NCI-H82 (cell line): Measurements from ENCODE around the gene PARP14.
"Not testable (repeated sequence)": the region's sequence is repeated elsewhere in the genome, so short reads cannot be mapped to it uniquely, and the experiment has no call there.

ENCODE experiments used
- DNase-seq: peaks from one replicate; lab custom pipeline; 2025; lab: John Stamatoyannopoulos, UW

PARP14 gene

DNA sequence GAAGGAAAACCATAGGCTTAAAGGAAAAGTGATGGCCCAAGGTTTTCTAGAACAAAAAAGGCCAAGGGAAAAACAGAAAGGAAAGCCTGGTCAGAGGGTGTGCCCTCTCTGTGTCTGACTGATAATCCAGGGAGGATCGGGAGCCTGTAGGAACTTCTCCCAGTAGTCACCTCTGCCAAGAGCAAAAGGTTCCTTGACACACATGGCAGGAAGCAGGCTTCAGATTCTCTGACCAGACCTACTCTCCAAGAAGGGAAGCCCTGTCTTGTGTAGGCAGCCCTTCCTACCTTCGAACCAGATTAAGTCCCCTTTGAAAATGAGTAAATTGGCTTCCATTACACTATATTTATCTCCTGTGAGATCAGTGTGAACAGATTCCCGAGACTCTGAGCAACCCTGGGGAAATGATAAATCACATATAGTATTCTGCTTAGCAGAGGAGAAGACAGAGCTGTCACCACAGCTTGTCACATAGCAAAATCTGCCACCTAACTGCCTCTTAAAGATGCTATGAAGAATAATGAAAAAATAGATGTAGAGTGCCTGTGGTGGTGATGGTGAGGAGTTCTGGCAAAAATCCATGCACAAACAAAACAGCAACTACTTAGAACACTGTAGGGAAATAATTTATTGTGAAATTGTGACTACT is 38.8 kb downstream of the PARP14 start:
- no peak for DNase-seq

DNA sequence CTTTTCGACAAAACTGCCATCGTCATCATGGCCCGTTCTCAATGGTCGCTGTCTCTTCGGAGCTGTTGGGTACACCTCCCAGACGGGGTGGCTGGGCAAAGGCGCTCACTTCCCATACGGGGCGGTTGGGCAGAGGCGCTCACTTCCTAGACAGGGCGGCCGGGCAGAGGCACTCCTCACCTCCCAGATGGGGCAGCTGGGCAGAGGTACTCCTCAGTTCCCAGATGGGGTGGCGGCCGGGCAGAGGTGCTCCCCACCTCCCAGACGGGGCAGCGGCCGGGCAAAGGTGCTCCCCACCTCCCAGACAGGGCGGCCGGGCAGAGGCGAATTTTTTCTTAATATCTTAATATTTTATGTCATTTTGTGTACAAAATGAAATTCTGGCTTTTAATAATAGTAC is 44.5 kb downstream of the PARP14 start:
- DNase-seq, result no peak

DNA sequence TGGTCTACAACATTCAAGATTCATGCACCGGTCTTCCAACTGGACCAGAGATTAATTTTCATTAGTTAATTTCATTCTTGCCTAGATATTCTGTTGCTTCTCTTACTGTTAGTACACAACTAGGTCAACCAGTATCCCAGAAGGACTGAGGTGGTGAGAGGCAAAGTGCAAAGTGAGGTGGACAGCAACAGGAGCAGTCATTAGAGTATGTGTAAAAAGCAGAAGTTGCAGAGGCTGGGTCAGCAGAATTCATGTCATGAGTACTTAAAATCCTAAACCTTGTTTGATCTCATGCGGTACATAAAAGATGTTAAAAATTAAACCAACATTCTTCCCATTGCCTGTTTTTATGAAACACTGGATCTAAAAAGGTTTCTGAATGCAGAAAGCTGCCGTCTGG is 46.7 kb downstream of the PARP14 start:
- no peak for DNase-seq

DNA sequence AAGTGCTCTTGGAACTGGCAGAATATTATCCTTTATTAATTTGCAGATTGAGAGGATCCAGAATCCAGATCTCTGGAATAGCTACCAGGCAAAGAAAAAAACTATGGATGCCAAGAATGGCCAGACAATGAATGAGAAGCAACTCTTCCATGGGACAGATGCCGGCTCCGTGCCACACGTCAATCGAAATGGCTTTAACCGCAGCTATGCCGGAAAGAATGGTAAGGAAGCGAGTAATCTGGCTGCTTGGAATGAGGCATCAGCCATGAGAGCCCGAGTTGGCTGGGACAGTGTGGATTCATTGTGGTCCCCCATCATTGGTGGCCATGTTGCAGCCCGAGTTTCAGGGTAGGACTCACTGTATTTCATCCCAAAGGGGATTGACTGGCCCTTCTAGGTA is 47.1 kb downstream of the PARP14 start:
- no peak for DNase-seq

DNA sequence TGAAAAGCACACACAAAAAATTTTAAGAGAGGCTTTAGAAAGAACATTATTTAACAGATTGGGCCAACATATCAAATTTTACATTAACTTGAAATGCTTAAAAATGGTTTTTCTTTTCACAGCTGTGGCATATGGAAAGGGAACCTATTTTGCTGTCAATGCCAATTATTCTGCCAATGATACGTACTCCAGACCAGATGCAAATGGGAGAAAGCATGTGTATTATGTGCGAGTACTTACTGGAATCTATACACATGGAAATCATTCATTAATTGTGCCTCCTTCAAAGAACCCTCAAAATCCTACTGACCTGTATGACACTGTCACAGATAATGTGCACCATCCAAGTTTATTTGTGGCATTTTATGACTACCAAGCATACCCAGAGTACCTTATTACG is 47.5 kb downstream of the PARP14 start:
- DNase-seq, result no peak

DNA sequence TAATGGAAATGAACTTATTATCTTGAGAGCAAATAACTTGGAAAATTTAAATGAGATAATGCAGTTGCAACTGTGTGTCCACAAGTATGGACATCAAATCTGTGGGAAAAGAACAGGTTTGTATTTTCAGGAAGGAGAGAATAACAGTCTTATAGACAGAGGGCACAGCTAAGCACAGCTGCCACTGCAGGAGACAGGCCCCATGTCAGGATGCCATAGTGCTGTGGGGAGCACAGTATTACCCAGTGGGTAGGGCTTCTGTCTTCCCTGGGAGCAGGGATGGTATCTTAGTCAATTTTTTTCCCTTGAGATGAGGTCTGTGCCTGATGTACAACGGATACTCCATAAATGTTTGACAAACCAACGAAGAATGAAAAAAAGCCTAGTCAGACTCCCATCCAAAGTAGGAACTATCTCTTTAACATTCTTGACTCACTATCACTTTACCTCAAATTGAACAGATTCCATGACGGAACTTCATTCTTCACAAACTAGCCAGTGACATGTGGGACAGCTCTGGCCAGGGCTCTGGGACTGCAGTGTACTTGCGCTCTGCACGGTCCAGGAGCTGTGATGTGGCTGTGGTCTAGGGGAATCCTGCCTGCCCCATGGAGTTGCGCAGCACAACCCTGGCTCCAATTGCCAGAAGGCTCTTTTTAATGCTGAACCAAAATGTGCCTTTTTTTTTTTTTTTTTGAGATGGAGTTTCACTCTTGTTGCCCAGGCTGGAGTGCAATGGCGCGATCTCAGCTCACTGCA is 48.3 kb downstream of the PARP14 start:
- no peak for DNase-seq

DNA sequence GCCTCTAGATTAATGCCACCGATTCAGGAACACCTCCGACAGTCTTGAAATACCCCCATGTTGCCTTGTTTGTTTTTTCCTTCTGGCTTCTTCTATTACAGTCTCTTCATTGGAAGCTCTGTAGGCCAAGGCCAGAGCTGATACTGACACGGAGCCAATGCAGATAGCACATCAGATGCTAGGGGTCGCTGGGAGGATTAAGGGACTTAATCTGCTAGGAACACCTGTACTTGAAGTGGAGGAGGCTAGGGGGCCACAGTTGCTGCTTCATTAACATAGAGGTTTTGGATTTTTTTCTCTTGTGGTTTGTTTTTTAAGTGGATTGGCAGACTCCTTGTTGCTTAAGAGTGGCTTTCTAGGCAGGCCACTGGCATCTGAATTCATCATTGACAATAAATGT is 49.6 kb downstream of the PARP14 start:
- DNase-seq, result peak; percentile 96

DNA sequence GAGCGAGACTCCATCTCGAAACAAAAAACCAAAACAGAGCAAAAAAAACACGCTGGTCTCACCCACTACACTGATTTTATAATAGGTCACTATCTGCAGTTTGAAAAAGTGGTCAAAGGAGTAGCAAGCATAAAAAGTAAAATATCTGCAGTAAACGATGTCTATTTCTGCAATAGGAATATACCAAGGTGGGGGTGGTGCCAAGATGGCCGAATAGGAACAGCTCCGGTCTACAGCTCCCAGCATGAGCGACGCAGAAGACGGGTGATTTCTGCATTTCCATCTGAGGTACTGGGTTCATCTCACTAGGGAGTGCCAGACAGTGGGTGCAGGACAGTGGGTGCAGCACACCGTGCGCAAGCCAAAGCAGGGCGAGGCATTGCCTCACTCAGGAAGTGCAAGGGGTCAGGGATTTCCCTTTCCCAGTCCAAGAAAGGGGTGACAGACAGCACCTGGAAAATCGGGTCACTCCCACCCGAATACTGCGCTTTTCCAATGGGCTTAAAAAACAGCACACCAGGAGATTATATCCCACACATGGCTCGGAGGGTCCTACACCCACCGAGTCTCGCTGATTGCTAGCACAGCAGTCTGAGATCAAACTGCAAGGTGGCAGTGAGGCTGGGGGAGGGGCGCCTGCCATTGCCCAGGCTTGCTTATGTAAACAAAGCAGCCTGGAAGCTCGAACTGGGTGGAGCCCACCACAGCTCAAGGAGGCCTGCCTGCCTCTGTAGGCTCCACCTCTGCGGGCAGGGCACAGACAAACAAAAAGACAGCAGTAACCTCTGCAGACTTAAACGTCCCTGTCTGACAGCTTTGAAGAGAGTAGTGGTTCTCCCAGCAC is 52.3 kb downstream of the PARP14 start:
- not testable (repeated sequence) for DNase-seq

DNA sequence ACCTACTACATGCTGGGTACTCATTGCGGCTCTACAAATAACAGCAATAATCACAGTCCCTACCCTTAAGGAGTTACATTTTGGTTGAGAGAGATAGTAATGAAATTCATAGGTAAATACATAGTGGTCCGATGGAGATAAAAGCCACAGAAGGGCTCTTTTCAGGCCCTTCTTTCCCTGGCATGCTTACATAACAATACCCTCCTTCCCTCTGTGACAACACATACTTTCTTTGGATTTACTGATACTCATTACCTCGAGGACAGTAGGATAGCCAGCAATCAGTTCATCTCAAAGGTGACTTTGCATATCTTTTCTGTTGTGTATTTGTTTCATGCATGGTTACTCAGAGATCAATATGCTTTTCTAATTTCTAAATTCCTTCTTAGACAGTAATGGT is 58.5 kb downstream of the PARP14 start:
- no peak for DNase-seq

DNA sequence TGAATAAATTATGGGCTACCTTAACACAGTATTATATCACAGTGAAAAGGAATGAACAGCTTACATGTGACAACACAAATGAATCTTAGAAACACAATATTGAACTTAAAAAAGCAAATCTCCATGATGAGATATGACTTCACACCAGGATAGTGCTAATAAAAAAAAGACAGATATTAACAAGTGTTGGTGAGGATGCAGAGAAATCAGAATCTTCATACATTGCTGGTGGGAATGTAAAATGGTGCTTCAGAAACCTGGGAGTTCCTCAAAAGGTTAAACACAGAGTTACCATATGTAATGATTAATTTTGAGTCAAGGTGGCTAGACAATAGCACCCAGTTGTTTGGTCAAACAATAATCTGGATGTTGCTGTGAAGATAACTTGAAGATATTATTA is 61.6 kb downstream of the PARP14 start:
- DNase-seq, result no peak

DNA sequence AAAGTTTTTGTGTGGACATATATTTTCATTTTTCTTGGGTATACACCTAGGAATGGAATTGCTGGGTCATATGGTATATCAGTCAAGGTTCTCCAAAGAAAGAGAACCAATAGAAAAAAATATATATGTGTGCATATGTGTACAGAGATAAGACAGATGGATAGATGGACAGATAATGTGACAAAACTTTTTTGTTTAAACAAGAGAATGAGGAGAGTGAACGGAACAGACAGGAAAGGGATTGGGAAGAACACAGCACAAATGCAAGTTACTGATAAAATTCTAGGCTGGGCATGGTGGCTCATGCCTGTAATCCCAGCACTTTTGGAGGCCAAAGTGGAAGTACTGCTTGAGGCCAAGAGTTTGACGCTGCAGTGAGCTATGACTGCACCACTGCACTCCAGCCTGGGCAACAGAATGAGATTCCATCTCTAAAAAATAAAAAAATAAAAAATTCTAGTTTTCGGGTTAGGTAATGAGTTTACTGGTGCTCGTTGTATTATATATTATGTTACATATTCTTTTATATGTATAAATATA is 63.0 kb downstream of the PARP14 start:
- no peak for DNase-seq

DNA sequence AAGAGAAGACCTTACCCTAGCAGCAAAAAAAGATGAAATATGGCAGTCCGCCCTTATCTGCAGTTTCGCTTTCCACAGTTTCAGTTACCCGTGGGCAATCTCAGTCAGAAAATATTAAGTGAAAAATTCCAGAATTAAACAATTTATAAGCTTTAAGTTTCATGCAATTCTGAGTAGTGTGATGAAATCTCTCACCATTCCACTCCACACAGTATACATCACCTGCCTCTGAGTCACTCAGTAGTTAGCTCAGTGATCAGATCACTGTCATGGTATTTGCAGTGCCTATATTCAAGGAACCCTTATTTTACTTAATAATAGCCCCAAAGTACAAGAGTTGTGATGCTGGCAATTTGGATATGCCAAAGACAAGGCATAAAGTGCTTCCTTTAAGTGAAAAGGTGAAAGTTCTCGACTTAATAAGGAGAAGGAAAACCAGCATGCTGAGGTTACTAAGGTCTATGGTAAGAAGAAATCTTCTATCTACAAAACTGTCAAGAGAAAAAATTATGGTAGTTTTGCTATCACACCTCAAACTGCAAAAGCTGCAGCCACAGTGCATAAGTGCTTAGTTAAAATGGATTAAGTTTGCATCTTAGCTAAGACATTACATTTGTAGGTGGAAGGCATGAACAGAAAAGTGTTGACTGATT is 64.9 kb downstream of the PARP14 start:
- DNase-seq, result no peak

DNA sequence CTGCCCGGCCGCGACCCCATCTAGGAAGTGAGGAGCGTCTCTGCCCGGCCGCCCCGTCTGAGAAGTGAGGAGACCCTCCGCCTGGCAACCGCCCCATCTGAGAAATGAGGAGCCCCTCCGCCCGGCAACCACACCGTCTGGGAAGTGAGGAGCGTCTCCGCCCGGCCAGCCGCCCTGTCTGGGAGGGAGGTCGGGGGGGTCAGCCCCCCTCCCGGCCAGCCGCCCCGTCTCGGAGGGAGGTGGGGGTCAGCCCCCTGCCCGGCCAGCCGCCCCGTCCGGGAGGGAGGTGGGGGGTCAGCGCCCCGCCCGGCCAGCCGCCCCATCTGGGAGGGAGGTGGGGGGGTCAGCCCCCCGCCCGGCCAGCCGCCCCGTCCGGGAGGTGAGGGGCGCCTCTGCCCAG is 66.7 kb downstream of the PARP14 start:
- DNase-seq, result not testable (repeated sequence)

DNA sequence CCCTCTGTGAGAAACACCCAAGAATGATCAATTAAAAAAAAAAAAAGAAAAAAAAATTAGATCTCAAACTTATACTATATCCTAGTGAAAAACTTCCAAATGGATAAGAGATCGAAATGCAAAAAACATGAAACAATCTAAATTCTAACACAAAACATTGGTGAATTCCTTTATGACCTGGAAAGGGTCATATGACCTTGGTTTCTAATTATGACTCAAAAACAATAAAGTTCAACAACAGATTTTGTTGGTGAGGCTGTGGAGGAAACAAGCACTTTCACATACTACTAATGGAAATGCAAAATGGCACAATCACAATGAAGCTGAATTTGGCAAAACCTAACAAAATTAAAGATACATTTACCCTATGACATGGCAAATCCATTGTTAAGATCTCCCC is 67.7 kb downstream of the PARP14 start:
- DNase-seq, result no peak

DNA sequence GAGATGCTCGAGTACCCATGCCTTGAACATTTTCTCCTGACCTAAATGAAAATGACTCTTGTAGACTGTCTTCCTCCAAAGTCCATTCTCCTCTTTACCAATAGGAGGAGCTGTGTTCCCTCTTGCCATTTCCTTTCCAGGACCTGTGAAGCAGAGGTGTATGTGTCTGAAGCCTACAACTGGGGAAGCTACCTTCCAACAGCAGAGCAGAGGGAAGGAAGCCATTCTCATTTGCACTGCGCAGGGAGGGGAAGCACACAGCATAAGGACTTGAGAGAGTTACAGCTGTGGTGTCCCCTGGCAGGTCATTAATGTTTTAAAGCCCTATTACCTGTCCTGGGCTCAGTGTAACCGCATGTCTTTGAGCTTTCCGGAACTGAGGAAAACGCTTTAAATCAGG is 74.3 kb downstream of the PARP14 start:
- no peak for DNase-seq

DNA sequence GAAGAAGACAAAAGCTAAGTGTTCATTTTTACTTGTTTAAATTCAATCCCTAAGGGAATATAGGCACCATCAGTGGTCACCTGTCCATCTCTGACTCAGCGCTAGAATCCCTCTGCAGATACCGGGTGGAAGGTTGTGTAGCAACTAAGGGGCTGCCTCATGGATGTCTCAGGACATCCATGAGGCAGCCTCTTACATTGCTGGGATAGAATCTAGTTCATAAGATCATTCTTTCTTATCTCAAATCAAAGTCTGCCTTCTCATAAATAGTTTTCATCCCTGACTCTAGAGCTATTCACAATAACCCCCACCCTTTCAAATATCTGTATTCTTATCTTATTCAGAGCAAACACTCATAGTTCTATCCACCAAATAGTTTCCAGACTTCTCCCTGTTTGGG is 74.9 kb downstream of the PARP14 start:
- no peak for DNase-seq

DNA sequence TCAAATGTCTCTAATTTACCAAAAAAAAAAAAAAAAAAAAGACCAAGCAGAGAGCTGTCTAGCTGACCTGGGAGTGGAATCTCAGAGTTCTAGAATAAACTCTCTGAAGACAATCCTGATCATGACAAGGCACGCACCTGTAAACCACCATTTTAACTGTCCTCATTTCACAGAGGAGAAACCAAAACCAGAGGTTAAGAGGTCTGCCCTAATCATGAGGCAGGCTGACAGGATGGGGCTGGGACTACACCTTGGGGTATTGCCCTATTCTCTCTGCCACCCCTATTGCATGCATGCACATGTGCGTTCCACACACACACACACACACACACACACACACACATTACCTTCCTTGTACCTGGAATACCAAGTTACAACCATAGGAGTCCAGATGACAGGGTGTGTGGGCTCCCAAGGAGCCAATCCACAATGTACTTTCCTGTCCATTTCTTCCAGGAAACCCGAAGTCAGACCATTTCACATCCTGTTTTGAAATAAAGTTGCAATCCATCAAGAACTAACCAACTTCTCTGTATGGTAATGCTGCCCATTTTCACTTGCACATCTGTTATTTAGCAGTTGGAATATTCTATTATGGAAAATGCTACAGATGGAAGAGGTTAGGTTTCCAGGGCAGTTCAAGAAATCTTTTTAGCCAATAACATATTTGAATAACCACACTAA is 78.4 kb downstream of the PARP14 start:
- DNase-seq, result no peak

DNA sequence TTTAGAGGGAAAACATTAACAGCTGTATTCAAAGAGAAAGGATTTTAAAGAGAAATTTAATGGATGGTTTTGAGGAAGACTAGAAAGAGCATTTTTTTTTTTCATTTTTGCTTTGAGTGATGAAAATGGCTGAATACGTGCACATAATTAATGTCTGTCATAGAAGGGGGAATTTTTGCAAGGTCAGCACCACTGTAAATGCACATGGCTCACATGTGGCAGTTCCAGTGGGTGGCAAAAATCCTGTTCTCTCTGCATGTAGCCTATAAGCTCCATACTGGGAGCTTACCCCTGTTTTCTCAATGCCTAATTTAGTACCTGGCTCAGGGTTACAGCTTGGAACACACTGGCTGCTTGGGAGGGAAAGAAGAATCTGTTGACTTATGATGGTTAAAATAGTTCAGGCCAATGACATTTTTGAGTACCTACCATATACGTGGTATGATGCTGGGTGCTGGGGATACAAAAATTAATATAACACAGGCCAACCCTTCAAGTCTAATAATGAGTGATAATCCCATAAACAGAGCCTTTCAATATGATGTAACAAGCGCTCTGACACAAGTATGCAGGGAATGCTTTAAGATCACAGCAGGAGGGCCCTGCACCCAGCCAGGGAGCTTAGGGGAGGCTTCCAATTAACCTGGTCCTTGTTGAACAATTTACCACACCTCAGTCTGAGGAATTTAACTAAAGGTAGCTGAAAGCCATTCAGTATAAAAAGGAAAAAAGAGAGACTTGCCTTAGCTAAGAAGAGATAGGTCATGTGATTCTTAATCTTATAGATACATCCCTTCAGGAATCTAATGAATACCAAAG is 80.0 kb downstream of the PARP14 start:
- no peak for DNase-seq

DNA sequence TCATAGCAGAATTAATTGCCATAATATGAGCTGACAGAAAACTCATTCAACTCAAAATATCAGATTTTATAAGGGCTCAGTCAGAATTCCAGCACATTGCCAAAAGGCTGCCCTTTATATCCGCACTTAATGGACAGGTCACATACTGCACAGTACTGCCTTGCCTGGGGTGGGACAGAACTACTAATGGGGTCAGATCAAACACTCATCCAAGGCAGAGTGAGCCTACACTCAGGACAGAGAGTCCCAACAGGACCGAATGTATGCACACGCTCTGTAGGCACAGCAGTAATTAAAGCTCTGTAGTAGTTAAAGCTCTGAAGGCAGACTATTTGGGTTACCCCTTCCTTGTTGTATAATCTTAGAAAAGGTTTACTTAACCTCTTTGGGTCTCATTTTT is 85.8 kb downstream of the PARP14 start:
- no peak for DNase-seq

DNA sequence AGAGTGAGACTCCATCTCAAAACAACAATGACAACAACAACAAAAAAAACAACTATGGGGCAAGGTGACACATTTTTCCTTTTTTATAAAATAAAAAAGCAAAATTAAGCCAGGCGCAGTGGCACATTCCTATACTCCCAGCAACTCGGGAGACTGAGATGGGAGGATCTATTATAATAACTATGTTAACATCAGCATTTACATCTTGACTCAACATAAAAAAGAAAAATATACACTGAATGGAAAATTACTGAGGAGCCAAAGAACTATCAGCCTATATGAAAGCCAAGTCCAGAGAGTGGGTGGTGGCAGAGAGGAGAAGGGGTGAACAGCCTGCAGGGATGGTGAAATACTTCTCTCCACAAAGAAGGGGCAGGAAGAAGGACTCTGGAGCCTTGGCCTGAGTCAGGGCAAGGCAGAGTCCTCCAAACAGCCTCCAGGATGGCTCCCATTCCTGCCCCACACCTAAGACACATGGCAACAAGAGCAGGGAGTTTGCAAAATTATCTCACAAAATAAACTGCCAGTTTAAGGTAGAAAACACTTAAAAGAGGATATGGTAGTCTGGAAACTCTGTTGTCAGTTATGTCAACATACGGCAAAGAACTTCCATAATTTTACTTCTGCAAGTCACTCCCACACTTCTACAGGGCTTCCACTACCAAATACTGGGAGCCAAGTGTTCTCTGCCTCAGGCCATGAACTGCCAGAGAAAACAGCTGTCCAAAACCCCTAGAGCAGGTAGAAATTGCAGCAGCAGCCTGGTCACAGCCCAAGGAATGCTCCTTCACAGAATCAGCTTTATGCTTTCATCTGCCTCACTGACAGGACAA is 87.1 kb downstream of the PARP14 start:
- DNase-seq, result no peak
